Body of pancreas (tissue), 4 donors: Measurements from ENCODE around the gene LRP1.

Experiments used
- POLR2A ChIP-seq, 3 donors: fragments of 450-650 bp; IDR thresholded peaks; one replicate each; pipeline ENCODE4 v1.6.1; 2016; ENCODE audit warnings: antibody characterized with exemption in 3 of 3, mild to moderate bottlenecking in 2 of 3
- TF ChIP-seq, protein P1 (sequence below), 7 experiments: fragments of 450-650 bp in 4 of 7; fragments of 200-600 bp in 3 of 7; sonication (generic) in 3 of 7; IDR thresholded peaks; one replicate each; pipeline ENCODE4 v1.5.1; 2016 to 2019; ENCODE audit warnings: antibody characterized with exemption in 7 of 7

DNA sequence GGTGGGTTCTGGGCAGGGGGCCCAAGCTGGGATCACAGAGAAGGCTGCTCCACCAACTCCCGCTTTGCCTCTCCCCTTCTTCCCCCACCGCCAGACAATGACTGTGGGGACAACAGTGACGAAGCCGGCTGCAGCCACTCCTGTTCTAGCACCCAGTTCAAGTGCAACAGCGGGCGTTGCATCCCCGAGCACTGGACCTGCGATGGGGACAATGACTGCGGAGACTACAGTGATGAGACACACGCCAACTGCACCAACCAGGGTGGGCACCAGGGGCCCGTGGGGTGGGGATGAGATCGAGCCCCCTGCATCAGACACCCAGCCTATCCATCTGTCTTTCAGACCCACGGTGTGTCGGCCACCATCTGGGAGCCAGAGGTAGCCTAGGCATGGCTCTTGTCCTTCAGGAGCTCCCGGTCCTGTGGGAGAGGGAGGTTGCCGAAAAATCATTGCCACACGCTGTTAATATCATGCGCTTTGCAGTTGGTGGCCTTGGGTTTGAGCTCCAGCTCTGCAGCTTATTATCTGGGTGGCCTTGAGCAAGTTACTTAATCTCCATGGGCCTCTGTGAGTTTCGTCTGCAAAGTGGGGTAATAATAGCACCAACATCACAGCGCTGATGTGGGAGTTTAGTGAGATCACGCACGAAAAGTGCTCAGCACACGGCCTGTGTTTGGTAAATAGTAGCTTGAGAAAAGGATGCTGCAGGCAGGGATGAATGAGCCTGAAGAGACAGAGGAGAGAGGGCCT is 40.9 kb downstream of the LRP1 start:
- no peak for TF ChIP-seq POLR2A (IDR thresholded peaks at IDR 0.05)
- TF ChIP-seq, protein P1, sequence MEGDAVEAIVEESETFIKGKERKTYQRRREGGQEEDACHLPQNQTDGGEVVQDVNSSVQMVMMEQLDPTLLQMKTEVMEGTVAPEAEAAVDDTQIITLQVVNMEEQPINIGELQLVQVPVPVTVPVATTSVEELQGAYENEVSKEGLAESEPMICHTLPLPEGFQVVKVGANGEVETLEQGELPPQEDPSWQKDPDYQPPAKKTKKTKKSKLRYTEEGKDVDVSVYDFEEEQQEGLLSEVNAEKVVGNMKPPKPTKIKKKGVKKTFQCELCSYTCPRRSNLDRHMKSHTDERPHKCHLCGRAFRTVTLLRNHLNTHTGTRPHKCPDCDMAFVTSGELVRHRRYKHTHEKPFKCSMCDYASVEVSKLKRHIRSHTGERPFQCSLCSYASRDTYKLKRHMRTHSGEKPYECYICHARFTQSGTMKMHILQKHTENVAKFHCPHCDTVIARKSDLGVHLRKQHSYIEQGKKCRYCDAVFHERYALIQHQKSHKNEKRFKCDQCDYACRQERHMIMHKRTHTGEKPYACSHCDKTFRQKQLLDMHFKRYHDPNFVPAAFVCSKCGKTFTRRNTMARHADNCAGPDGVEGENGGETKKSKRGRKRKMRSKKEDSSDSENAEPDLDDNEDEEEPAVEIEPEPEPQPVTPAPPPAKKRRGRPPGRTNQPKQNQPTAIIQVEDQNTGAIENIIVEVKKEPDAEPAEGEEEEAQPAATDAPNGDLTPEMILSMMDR (IDR thresholded peaks at IDR 0.05) = no peak
